AG10803 (cell line): ENCODE results near the gene XPR1.

Experiments used
- DNase-seq: peaks from one replicate; pipeline ENCODE4 v3.0.0; 2010; ENCODE audit warnings: low read depth
- H3K4me3 ChIP-seq: 2 replicates; pipeline ENCODE4 v1.5.1; 2011; ENCODE audit warnings: mild to moderate bottlenecking, low read length, control low read depth
- TF ChIP-seq, protein P1 (sequence below): conservative IDR thresholded peaks from 2 replicates; pipeline ENCODE4 v1.5.1; 2011; ENCODE audit warnings: mild to moderate bottlenecking, low read length, control low read depth, inconsistent platforms

XPR1 gene

DNA sequence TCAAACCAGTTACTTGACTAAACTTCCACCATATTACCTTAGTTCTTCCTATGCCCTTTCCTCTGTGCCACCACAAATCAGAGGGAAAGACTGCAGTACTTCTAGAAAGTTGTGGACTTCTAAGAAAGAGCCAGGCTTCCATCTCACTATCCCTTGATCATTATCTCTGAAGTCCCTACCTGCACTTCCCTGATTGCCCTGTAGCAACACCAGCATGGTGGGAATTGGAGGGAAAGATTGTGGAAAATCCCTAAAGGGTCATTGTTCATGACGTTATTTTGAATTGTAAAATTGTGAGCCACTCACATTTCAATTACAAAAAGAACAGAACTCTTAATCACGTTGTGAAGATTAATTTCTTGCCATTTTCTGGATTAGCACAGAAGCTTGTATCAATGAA, 257.5 kb downstream of the XPR1 start:
- DNase-seq = no peak
- TF ChIP-seq, protein P1, sequence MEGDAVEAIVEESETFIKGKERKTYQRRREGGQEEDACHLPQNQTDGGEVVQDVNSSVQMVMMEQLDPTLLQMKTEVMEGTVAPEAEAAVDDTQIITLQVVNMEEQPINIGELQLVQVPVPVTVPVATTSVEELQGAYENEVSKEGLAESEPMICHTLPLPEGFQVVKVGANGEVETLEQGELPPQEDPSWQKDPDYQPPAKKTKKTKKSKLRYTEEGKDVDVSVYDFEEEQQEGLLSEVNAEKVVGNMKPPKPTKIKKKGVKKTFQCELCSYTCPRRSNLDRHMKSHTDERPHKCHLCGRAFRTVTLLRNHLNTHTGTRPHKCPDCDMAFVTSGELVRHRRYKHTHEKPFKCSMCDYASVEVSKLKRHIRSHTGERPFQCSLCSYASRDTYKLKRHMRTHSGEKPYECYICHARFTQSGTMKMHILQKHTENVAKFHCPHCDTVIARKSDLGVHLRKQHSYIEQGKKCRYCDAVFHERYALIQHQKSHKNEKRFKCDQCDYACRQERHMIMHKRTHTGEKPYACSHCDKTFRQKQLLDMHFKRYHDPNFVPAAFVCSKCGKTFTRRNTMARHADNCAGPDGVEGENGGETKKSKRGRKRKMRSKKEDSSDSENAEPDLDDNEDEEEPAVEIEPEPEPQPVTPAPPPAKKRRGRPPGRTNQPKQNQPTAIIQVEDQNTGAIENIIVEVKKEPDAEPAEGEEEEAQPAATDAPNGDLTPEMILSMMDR = no peak
- H3K4me3 ChIP-seq = no peak overlapping the region

DNA sequence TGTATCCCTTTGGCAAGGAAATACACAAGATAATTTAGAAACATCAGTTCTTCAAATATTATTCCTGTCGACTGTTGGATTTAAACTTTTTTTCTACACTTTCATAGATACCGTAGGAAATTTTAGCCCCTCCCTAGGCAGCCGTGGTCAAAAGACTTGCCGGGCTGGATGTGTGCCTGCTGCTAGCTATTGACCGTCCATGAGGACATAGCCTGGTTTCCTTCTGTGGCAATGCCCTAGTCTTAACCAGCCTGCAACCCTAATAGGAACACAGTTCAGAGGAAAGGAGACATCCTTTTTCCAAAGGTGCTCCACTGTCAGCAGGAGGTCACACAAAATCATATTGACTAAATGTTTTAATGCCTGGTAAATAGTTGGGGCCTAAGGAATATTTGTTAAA, 260.4 kb downstream of the XPR1 start:
- TF ChIP-seq, protein P1 = no peak
- no peak for DNase-seq
- H3K4me3 ChIP-seq = no peak overlapping the region

DNA sequence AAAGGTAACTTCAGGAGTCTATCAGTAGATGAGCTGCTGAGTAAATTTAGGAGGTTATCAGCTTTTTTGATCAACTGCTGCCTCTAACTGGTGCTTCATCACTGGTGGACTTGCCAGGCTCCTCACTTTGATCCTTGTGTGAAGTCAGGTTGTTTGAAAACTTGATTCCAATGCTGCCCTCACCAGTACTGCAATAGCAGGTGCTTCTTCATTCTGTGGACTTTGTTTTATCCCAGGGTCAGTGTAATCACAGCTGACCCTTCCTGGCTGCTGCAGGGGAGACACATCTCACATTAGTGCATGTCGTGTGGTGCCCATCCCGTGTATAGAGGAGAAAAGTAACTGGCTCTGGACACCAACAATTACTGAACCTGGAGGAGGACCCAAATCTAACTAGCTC, 260.9 kb downstream of the XPR1 start:
- DNase-seq = no peak
- TF ChIP-seq, protein P1 = no peak
- H3K4me3 ChIP-seq = no peak overlapping the region

- TF ChIP-seq, protein P1 = no peak
- no peak overlapping the region for H3K4me3 ChIP-seq
- DNase-seq = no peak
Observed at GRCh38 chr1:180893614-180894013, 261.8 kb downstream of the XPR1 start.

DNA sequence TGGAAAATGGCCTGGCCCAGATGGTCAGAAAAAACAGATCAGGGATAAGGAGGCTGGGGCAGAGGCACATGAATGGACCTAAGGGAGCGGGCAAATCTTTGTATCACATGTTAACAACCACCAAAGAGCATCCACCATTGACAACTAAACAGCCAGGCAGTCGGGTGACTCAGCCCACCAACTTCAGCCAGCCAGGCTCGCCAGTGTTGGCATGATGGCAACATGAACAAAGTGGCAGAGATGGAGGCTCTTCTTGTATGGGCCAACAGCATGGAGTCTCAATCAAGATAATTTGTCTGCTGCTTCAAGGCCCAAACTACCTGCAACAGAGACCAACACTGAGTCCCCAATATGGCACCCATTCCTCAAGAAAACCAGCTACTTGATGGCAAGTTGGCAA, 264.3 kb downstream of the XPR1 start:
- no peak overlapping the region for H3K4me3 ChIP-seq
- DNase-seq = no peak
- TF ChIP-seq, protein P1 = no peak

DNA sequence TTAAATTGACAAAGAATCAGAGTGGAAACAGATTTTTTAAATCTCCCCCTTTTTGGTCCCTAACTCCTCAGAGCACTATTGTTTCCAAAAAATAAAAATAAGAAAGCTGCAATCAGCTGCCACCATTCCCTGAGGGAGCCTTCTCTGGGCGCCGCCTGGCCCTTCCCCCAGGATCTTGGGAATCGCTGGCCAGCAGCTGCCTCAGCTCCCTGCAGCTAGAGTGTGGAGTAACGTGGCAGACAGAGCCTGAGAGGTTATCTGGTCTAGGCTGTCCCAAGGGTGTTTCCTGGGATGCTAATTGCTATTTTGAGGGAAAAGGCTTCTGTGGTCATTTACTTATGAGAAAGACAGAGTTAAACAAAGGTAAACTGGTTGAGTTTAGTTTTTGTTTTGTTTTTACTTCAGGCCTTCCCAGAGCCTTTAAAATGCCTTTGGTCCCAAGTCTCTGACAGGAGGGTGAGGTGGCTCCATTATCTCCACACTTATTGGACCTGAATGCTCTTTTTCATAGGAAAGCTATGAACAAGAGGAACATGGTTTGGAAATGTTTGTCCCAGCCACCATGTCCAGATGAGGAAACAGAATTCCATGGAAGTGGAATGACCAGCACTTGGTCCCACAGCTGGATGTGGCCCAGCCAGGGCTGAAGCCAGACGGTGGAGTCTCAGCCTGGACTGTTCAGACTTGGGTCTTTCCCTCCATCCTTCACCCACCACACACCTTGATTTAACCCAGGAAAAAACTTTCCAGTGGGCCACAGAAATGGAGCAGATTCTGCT, 266.8 kb downstream of the XPR1 start:
- no peak overlapping the region for H3K4me3 ChIP-seq
- TF ChIP-seq, protein P1 = no peak; the same call in 1 of the 2 replicates
- peak; percentile 55 for DNase-seq

GRCh38 chr1:180899262-180899661, 267.4 kb downstream of the XPR1 start:
- DNase-seq = peak; percentile 25
- TF ChIP-seq, protein P1 = no peak
- H3K4me3 ChIP-seq = no peak overlapping the region
